OCI-LY7 (cell line): ENCODE results near the gene SERPINA1. TPM values are rescaled to one million over a fixed set of nuclear protein-coding genes. Genes with fewer than 3 reads are reported as not detected.

Source experiments
- BruUV-seq: library from RNA; stranded (reverse); fragments of 400-500 nt; replicated peaks from 2 replicates; lab custom pipeline; 2021; lab: Mats Ljungman, UMichigan
- CTCF ChIA-PET: fragments of 300-600 bp; sonication (Branson Sonifier 250); formaldehyde crosslinking; loops from one replicate; lab custom pipeline; 2022; ENCODE audit warnings: antibody characterized with exemption; ENCODE audit not compliant: unreplicated experiment; lab: Charles Lee
- POLR2A ChIA-PET: fragments of 300-600 bp; sonication (Branson Sonifier 250); formaldehyde crosslinking; loops from one replicate; lab custom pipeline; 2022; ENCODE audit warnings: antibody characterized with exemption; lab: Charles Lee
- DNase-seq: peaks from one replicate; pipeline ENCODE4 v3.0.0-alpha.2; 2015; ENCODE audit warnings: low spot score
- H2AFZ ChIP-seq: fragments of 200-600 bp; sonication (generic), shearing (Covaris generic); 2 replicates; pipeline ENCODE4 v1.6.1; 2014; ENCODE audit warnings: mild to moderate bottlenecking, antibody characterized with exemption, low read length, moderate library complexity
- H3K27ac ChIP-seq: fragments of 200-600 bp; sonication (generic); 2 replicates; pipeline ENCODE4 v1.5.1; 2014; ENCODE audit warnings: mixed run types, low read depth, mild to moderate bottlenecking, moderate library complexity, low read length, inconsistent platforms; ENCODE audit not compliant: poor library complexity, severe bottlenecking
- H3K36me3 ChIP-seq: fragments of 200-600 bp; sonication (generic); 2 replicates; pipeline ENCODE4 v1.6.1; 2014; ENCODE audit warnings: mild to moderate bottlenecking, antibody characterized with exemption, low read length, moderate library complexity, mixed read lengths; ENCODE audit not compliant: insufficient read depth
- H3K4me1 ChIP-seq: fragments of 200-600 bp; sonication (generic); 2 replicates; pipeline ENCODE4 v1.5.1; 2014; ENCODE audit warnings: mild to moderate bottlenecking, low read length; ENCODE audit not compliant: insufficient read depth, poor library complexity, severe bottlenecking
- H3K4me2 ChIP-seq: fragments of 200-600 bp; sonication (generic); 2 replicates; pipeline ENCODE4 v1.6.1; 2014; ENCODE audit warnings: mild to moderate bottlenecking, low read length
- H3K4me3 ChIP-seq: fragments of 200-600 bp; sonication (generic); 2 replicates; pipeline ENCODE4 v1.5.1; 2014; ENCODE audit warnings: mild to moderate bottlenecking, low read depth, low read length; ENCODE audit not compliant: poor library complexity, severe bottlenecking
- H3K79me2 ChIP-seq: fragments of 200-600 bp; sonication (generic); 2 replicates; pipeline ENCODE4 v1.6.1; 2016; ENCODE audit warnings: low read depth, mild to moderate bottlenecking, low read length, moderate library complexity, mixed read lengths; ENCODE audit not compliant: insufficient read depth
- H3K9me2 ChIP-seq: fragments of 200-600 bp; sonication (generic); 2 replicates; pipeline ENCODE4 v1.6.1; 2016; ENCODE audit warnings: mild to moderate bottlenecking, low read length, mixed read lengths; ENCODE audit not compliant: insufficient read depth
- H3K9me3 ChIP-seq: fragments of 200-600 bp; sonication (generic); 2 replicates; pipeline ENCODE4 v1.6.1; 2014; ENCODE audit warnings: mild to moderate bottlenecking, mixed run types, low read length, mixed read lengths
- H4K20me1 ChIP-seq: fragments of 200-600 bp; sonication (generic); 2 replicates; pipeline ENCODE4 v1.6.1; 2014; ENCODE audit warnings: mild to moderate bottlenecking, antibody characterized with exemption, low read length, moderate library complexity, mixed read lengths; ENCODE audit not compliant: insufficient read depth
- EZH2phosphoT487 ChIP-seq: fragments of 200-600 bp; sonication (generic); IDR thresholded peaks from 2 replicates; pipeline ENCODE4 v1.6.1; 2018; ENCODE audit warnings: low read depth, borderline replicate concordance, mild to moderate bottlenecking, mixed run types, antibody characterized with exemption, low read length, moderate library complexity, mixed read lengths
- intact Hi-C: fragments of 100-400 bp; cut with micrococcal nuclease; formaldehyde crosslinking; loops from one replicate; pipeline ENCODE4 v1.10.0; 2022; ENCODE audit not compliant: unreplicated experiment
- total RNA-seq, 2 experiments: library from RNA; depleted of rRNA in 1 of 2; stranded (reverse); fragments of >200 nt in 1 of 2; shearing (Covaris generic) in 1 of 2; gene quantifications; 2 replicates each; pipeline ENCODE4 v1.2.3, GENCODE V29; 2014 to 2022
- TF ChIP-seq, protein P1 (sequence below): fragments of 200-600 bp; sonication (generic); conservative IDR thresholded peaks from 2 replicates; pipeline ENCODE4 v1.5.1; 2014; ENCODE audit warnings: mild to moderate bottlenecking, antibody characterized with exemption, low read length, moderate library complexity, mixed read lengths

The SERPINA1 gene
- total RNA-seq, 2 experiments from 2014 or later: not detected

DNA sequence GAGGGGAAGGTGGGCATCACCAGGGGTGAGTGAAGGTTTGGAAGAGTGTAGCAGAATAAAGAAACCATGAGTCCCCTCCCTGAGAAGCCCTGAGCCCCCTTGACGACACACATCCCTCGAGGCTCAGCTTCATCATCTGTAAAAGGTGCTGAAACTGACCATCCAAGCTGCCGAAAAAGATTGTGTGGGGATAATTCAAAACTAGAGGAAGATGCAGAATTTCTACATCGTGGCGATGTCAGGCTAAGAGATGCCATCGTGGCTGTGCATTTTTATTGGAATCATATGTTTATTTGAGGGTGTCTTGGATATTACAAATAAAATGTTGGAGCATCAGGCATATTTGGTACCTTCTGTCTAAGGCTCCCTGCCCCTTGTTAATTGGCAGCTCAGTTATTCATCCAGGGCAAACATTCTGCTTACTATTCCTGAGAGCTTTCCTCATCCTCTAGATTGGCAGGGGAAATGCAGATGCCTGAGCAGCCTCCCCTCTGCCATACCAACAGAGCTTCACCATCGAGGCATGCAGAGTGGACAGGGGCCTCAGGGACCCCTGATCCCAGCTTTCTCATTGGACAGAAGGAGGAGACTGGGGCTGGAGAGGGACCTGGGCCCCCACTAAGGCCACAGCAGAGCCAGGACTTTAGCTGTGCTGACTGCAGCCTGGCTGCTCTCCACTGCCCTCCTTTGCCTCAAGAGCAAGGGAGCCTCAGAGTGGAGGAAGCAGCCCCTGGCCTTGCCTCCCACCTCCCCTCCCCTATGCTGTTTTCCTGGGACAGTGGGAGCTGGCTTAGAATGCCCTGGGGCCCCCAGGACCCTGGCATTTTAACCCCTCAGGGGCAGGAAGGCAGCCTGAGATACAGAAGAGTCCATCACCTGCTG is 7.0 kb downstream of the SERPINA1 start:
- DNase-seq: no peak
- Histone ChIP-seq H3K4me1 (no peaks in the 10 kb centered on the region), H3K79me2 (no peaks in the 10 kb centered on the region), H3K4me2 (no peak overlapping the region), H4K20me1 (no peaks in the 10 kb centered on the region), H3K9me2 (no peaks in the 10 kb centered on the region), H3K36me3 (no peaks in the 10 kb centered on the region), H2AFZ (no peak overlapping the region), H3K4me3 (no peak overlapping the region), H3K9me3 (no peaks in the 10 kb centered on the region), H3K27ac (no peak overlapping the region)
- TF ChIP-seq EZH2phosphoT487: no peak
- TF ChIP-seq, protein P1, sequence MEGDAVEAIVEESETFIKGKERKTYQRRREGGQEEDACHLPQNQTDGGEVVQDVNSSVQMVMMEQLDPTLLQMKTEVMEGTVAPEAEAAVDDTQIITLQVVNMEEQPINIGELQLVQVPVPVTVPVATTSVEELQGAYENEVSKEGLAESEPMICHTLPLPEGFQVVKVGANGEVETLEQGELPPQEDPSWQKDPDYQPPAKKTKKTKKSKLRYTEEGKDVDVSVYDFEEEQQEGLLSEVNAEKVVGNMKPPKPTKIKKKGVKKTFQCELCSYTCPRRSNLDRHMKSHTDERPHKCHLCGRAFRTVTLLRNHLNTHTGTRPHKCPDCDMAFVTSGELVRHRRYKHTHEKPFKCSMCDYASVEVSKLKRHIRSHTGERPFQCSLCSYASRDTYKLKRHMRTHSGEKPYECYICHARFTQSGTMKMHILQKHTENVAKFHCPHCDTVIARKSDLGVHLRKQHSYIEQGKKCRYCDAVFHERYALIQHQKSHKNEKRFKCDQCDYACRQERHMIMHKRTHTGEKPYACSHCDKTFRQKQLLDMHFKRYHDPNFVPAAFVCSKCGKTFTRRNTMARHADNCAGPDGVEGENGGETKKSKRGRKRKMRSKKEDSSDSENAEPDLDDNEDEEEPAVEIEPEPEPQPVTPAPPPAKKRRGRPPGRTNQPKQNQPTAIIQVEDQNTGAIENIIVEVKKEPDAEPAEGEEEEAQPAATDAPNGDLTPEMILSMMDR: no peak
- POLR2A ChIA-PET: interaction anchor here (0.7 kb wide), 1 partner anchor 37 kb away, joined by 3 read pairs; no protein-coding TSS in a partner anchor
- BruUV-seq: no TSS peak
- CTCF ChIA-PET: no interaction called here
- intact Hi-C loops: no loop called here

DNA sequence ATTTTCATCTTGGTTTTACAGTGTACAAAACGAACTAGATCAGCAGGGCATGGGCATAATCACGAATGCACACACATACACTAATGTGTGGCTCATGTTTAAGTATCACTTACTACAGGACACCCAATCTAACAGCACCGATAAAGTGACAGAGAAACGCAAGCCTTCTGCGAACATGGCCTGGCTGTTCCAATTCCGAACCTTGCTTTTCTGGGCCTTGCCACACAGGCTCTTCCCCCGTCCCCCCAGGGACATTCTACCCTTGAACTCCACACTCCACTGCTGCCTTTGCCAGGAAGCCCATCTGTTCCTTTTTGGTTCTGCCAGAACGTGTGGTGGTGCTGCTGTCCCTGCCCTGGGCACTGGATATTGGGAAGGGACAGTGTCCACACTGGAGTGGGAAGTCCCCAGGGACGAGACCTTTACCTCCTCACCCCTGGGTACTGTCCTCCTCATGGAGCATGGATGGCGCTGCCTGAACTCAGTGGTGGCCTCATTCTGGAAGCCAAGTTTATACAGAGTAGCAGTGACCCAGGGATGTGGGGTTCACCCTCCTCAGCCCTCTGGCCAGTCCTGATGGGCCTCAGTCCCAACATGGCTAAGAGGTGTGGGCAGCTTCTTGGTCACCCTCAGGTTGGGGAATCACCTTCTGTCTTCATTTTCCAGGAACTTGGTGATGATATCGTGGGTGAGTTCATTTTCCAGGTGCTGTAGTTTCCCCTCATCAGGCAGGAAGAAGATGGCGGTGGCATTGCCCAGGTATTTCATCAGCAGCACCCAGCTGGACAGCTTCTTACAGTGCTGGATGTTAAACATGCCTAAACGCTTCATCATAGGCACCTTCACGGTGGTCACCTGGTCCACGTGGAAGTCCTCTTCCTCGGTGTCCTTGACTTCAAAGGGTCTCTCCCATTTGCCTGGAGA is 7.9 kb downstream of the SERPINA1 start:
- no peaks in the 10 kb centered on the region for H3K9me2 ChIP-seq
- H3K27ac ChIP-seq: no peak overlapping the region
- no peaks in the 10 kb centered on the region for H3K79me2 ChIP-seq
- H3K4me3 ChIP-seq: no peak overlapping the region
- no peak overlapping the region for H2AFZ ChIP-seq
- no peak for TF ChIP-seq EZH2phosphoT487
- TF ChIP-seq, protein P1: no peak
- ChIA-PET CTCF (no interaction called here), POLR2A (no interaction called here)
- no TSS peak for BruUV-seq
- H3K9me3 ChIP-seq: no peaks in the 10 kb centered on the region
- no peaks in the 10 kb centered on the region for H3K36me3 ChIP-seq
- no peak overlapping the region for H3K4me2 ChIP-seq
- intact Hi-C loops: no loop called here
- no peaks in the 10 kb centered on the region for H3K4me1 ChIP-seq
- H4K20me1 ChIP-seq: no peaks in the 10 kb centered on the region
- no peak for DNase-seq
